GM12878 (cell line): ENCODE results near the gene BBS2. TPM values are rescaled to one million over a fixed set of nuclear protein-coding genes. Genes with fewer than 3 reads are reported as not detected.

Experiments used
- ATAC-seq: fragments of 200-7000 bp; cut with Tn5 transposase; 3 replicates; pipeline ENCODE4 v1.9.1; 2020; ENCODE audit warnings: mild to moderate bottlenecking, moderate library complexity
- BruUV-seq: library from RNA; stranded (reverse); fragments of 400-500 nt; replicated peaks from 2 replicates; lab custom pipeline; 2021; lab: Mats Ljungman, UMichigan
- CTCF ChIA-PET: fragments of 300-600 bp; sonication (Branson Sonifier 250); formaldehyde crosslinking; extraction: SDS; loops from one replicate; lab custom pipeline; 2021; ENCODE audit warnings: inconsistent platforms; lab: Yijun Ruan, JAX
- POLR2A ChIA-PET: fragments of 350-600 bp; formaldehyde crosslinking; extraction: SDS; loops from one replicate; lab custom pipeline; 2021; ENCODE audit warnings: inconsistent platforms; lab: Charles Lee
- RAD21 ChIA-PET: fragments of 300-600 bp; sonication (Branson Sonifier 250); formaldehyde crosslinking; loops from one replicate; lab custom pipeline; 2023; ENCODE audit warnings: antibody characterized with exemption; ENCODE audit not compliant: unreplicated experiment; lab: Charles Lee
- SMC1A ChIA-PET: fragments of 300-600 bp; sonication (Branson Sonifier 250); formaldehyde crosslinking; loops from one replicate; lab custom pipeline; 2023; ENCODE audit not compliant: unreplicated experiment, uncharacterized antibody; lab: Charles Lee
- DNase-seq: peaks from one replicate; pipeline ENCODE4 v3.0.0-alpha.2; 2011; ENCODE audit warnings: low read depth, low spot score
- FAIRE-seq: peaks from 3 replicates; lab custom pipeline; 2011; peaks lifted over from hg19 to GRCh38; lab: Jason Lieb, UNC
- H2AFZ ChIP-seq: 2 replicates; pipeline ENCODE4 v1.6.0; 2011; ENCODE audit warnings: low read depth, low read length, control low read depth; ENCODE audit not compliant: control insufficient read depth
- H3K27ac ChIP-seq: 2 replicates; pipeline ENCODE4 v1.5.1; 2011; ENCODE audit warnings: control low read depth; ENCODE audit not compliant: control insufficient read depth, insufficient read depth
- H3K27me3 ChIP-seq, 2 experiments: replicated peaks in 1 of 2; 2 replicates each; pipeline versions ENCODE4 v1.6.0 to v1.6.1; 2011; ENCODE audit warnings: low read length in 1 of 2; ENCODE audit not compliant: control insufficient read depth in 2 of 2, insufficient read depth in 2 of 2
- H3K36me3 ChIP-seq, 2 experiments: 2 replicates each; pipeline ENCODE4 v1.5.1; 2011; ENCODE audit warnings: low read length in 1 of 2; ENCODE audit not compliant: control insufficient read depth in 2 of 2, insufficient read depth in 2 of 2
- H3K4me1 ChIP-seq: 2 replicates; pipeline ENCODE4 v1.6.1; 2011; ENCODE audit warnings: mild to moderate bottlenecking, low read length, moderate library complexity, mixed read lengths; ENCODE audit not compliant: control insufficient read depth, insufficient read depth
- H3K4me2 ChIP-seq: 2 replicates; pipeline ENCODE4 v1.6.0; 2011; ENCODE audit warnings: control low read depth; ENCODE audit not compliant: control insufficient read depth, insufficient read depth
- H3K4me3 ChIP-seq: fragments of 200-600 bp; sonication (generic); 2 replicates; pipeline ENCODE4 v1.5.1; 2016
- H3K79me2 ChIP-seq: 2 replicates; pipeline ENCODE4 v1.6.0; 2011; ENCODE audit warnings: low read length; ENCODE audit not compliant: control insufficient read depth, insufficient read depth
- H3K9ac ChIP-seq: 2 replicates; pipeline ENCODE4 v1.8.0; 2011; ENCODE audit warnings: low read length, control low read depth, mixed read lengths; ENCODE audit not compliant: control insufficient read depth, insufficient read depth
- H3K9me3 ChIP-seq: replicated peaks from 3 replicates; pipeline ENCODE4 v1.5.1; 2011; ENCODE audit warnings: mild to moderate bottlenecking, low read length; ENCODE audit not compliant: control insufficient read depth, insufficient read depth
- H4K20me1 ChIP-seq: 2 replicates; pipeline ENCODE4 v1.6.0; 2011; ENCODE audit not compliant: control insufficient read depth, insufficient read depth
- CHD1 ChIP-seq: IDR thresholded peaks from 2 replicates; pipeline ENCODE4 v1.6.1; 2012; ENCODE audit warnings: low read depth, low read length, improper control_type of control experiment
- HCFC1 ChIP-seq: fragments of 150-350 bp; IDR thresholded peaks from 2 replicates; pipeline ENCODE4 v1.6.1; 2014; ENCODE audit warnings: low read length
- KAT2A ChIP-seq: conservative IDR thresholded peaks from 2 replicates; pipeline ENCODE4 v1.6.1; 2011; ENCODE audit warnings: low read depth, low read length; ENCODE audit not compliant: control insufficient read depth
- MAX ChIP-seq: IDR thresholded peaks from 2 replicates; pipeline ENCODE4 v1.6.1; 2012; ENCODE audit warnings: low read depth, low read length, improper control_type of control experiment
- NFYA ChIP-seq: IDR thresholded peaks from 2 replicates; pipeline ENCODE4 v1.6.1; 2011; ENCODE audit warnings: low read depth, mild to moderate bottlenecking, low read length, improper control_type of control experiment, borderline replicate concordance
- NFYB ChIP-seq: IDR thresholded peaks from 2 replicates; pipeline ENCODE4 v1.6.1; 2011; ENCODE audit warnings: low read depth, mild to moderate bottlenecking, low read length, improper control_type of control experiment, moderate library complexity; ENCODE audit not compliant: insufficient read depth
- NRF1 ChIP-seq: conservative IDR thresholded peaks from 2 replicates; pipeline ENCODE4 v1.6.1; 2011; ENCODE audit warnings: mild to moderate bottlenecking, low read depth, low read length, improper control_type of control experiment
- PML ChIP-seq: IDR thresholded peaks from 2 replicates; pipeline ENCODE4 v1.6.1; 2012; ENCODE audit warnings: low read length, inconsistent platforms
- POU2F2 ChIP-seq: IDR thresholded peaks from 3 replicates; pipeline ENCODE4 v1.6.1; 2011; ENCODE audit warnings: low read depth, mild to moderate bottlenecking, low read length, borderline replicate concordance
- PRDM15 ChIP-seq: fragments of 450-650 bp; formaldehyde crosslinking; IDR thresholded peaks from 2 replicates; pipeline ENCODE4 v1.4.0; 2020; ENCODE audit warnings: mild to moderate bottlenecking, moderate library complexity
- RBBP5 ChIP-seq: fragments of 200-600 bp; sonication (generic); conservative IDR thresholded peaks from 2 replicates; pipeline ENCODE4 v1.6.1; 2016
- RELA ChIP-seq: fragments of 450-650 bp; IDR thresholded peaks from 2 replicates; pipeline ENCODE4 v1.8.0; 2014; ENCODE audit warnings: borderline replicate concordance; ENCODE audit not compliant: partially characterized antibody
- SREBF1 ChIP-seq: IDR thresholded peaks from 2 replicates; pipeline ENCODE4 v1.6.1; 2012; ENCODE audit warnings: mild to moderate bottlenecking, low read length
- WRNIP1 ChIP-seq: IDR thresholded peaks from 2 replicates; pipeline ENCODE4 v1.6.1; 2011; ENCODE audit warnings: low read depth, low read length, improper control_type of control experiment, borderline replicate concordance
- YBX1 ChIP-seq: fragments of 450-650 bp; IDR thresholded peaks from 2 replicates; pipeline ENCODE4 v1.6.1; 2016; ENCODE audit warnings: antibody characterized with exemption
- ZBTB33 ChIP-seq: fragments of 450-650 bp; IDR thresholded peaks from 2 replicates; pipeline ENCODE4 v1.6.1; 2017; ENCODE audit warnings: mild to moderate bottlenecking
- WGBS: methylation state at CpG from one replicate; pipeline ENCODE4 v1.1.6; 2016; ENCODE audit warnings: low lambda C conversion rate; ENCODE audit not compliant: insufficient replicate concordance, insufficient coverage; ENCODE audit errors: missing lambda C conversion rate; 5-methylcytosine and 5-hydroxymethylcytosine counted together
- in situ Hi-C: fragments of 300-500 bp; cut with MboI; formaldehyde crosslinking; loops from 9 replicates; pipeline ENCODE4 v1.14.3; 2018; ENCODE audit warnings: mixed read lengths
- intact Hi-C: fragments of 100-400 bp; cut with micrococcal nuclease; formaldehyde crosslinking; loops from one replicate; pipeline ENCODE4 v1.14.2; 2022; ENCODE audit not compliant: unreplicated experiment
- polyA plus RNA-seq, 11 experiments: library from polyadenylated mRNA; depleted of rRNA in 4 of 11; unstranded in 6 of 11; stranded (reverse) in 5 of 11; fragments of >200 nt; fragmentation: Nextera tagmentation in 4 of 11; fragmentation: Illumina TruSeq in 1 of 11; extraction: Ambion mirVana in 4 of 11; extraction: Trizol in 1 of 11; gene quantifications; 1 replicate in 1 of 11; 2 replicates in 10 of 11; pipeline versions ENCODE4 v1.2.1 to v1.2.3, GENCODE V29; 2011 to 2016; ENCODE audit warnings: inconsistent platforms in 2 of 11, missing spikeins in 2 of 11, low read depth in 1 of 11
- total RNA-seq, 4 experiments: library from RNA; depleted of rRNA in 3 of 4; stranded (reverse); fragments of >200 nt in 3 of 4; fragmentation: Illumina TruSeq in 1 of 4; extraction: Trizol in 1 of 4; gene quantifications; 2 replicates each; pipeline versions ENCODE4 v1.2.1 to v1.2.3, GENCODE V29; 2013 to 2021

Gene BBS2
- total and polyA plus RNA-seq, 10 of the 15 experiments (the other 5 are each of a cell fraction or from before 2014, with no cell fraction given), result 4.9 to 38.3 (median 16.4) TPM

DNA sequence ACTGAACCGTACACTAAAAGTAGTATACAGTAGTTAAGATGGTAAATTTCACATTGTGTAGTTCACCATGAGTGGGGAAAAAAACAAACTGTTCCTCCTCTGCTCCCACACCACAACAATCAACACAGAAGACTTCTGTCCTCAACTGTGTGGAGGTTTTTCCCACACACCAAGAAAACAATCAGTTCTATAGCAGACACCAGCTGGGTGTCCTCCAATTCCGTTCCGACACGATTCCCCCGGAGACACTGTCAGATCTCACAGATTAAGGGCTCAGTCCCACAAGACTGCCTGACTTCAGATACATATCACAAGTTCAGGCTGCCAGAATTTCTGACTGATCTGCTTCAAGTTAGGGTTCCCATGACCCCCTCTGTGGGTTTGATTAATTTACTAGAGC, 31.8 kb downstream of the BBS2 start:
- no peak overlapping the region for H3K4me2 ChIP-seq
- H3K4me1 ChIP-seq, result no peaks in the 10 kb centered on the region
- WGBS, result 88% methylated on average over 5 of the region's 5 CpGs
- no peaks in the 10 kb centered on the region for H4K20me1 ChIP-seq
- H3K4me3 ChIP-seq, result no peak overlapping the region
- H3K27me3 ChIP-seq, result no peaks in the 10 kb centered on the region
- no peaks in the 10 kb centered on the region for H3K79me2 ChIP-seq
- ChIA-PET SMC1A (interaction anchor here (0.7 to 1.2 kb wide), 2 partner anchors 12 to 15 kb away, joined by 3 read pairs; no protein-coding TSS in a partner anchor), POLR2A (no interaction called here), RAD21 (no interaction called here), CTCF (interaction anchor here (0.6 to 0.9 kb wide), 2 partner anchors 214 to 550 kb away, joined by 3 read pairs; no protein-coding TSS in a partner anchor)
- no peak overlapping the region for H2AFZ ChIP-seq
- in situ Hi-C loops, result no loop called here
- H3K36me3 ChIP-seq, result no peaks in the 10 kb centered on the region
- BruUV-seq, result no TSS peak
- DNase-seq (no peak), ATAC-seq (no peak), FAIRE-seq (no peak)
- TF ChIP-seq HCFC1 (no peak), KAT2A (no peak), NFYA (no peak), POU2F2 (no peak), RELA (no peak), CHD1 (no peak), RBBP5 (no peak), MAX (no peak), WRNIP1 (no peak), YBX1 (no peak), SREBF1 (no peak), ZBTB33 (no peak), PML (no peak), PRDM15 (CRISPR knock-in tag) (no peak), NRF1 (no peak), NFYB (no peak)
- H3K27ac ChIP-seq, result no peak overlapping the region
- H3K9me3 ChIP-seq, result no peaks in the 10 kb centered on the region
- no peak overlapping the region for H3K9ac ChIP-seq
- intact Hi-C loops, result no loop called here
